Caco-2 (cell line): ENCODE measurements around the gene COPS3. TPM values are rescaled to one million over a fixed set of nuclear protein-coding genes. Genes with fewer than 3 reads are reported as not detected.
A peak's percentile ranks its signal among the peaks of the same experiment; 100 is the strongest.

Source experiments
- BruUV-seq: library from RNA; stranded (reverse); fragments of 400-500 nt; replicated peaks from 2 replicates; lab custom pipeline; 2021; lab: Mats Ljungman, UMichigan
- CTCF ChIA-PET: fragments of 300-600 bp; sonication (Branson Sonifier 250); formaldehyde crosslinking; loops from one replicate; lab custom pipeline; 2022; ENCODE audit warnings: antibody characterized with exemption; lab: Charles Lee
- POLR2A ChIA-PET: fragments of 300-600 bp; sonication (Branson Sonifier 250); formaldehyde crosslinking; loops from one replicate; lab custom pipeline; 2022; ENCODE audit warnings: antibody characterized with exemption; lab: Charles Lee
- DNase-seq, 2 experiments: peaks; one replicate each; pipeline versions ENCODE4 v3.0.0 to v3.0.0-alpha.2; 2020 to 2022
- H3K27me3 ChIP-seq: replicated peaks from 2 replicates; pipeline ENCODE4 v1.6.0; 2011; ENCODE audit warnings: low read length; ENCODE audit not compliant: control insufficient read depth, insufficient read depth
- H3K36me3 ChIP-seq: 2 replicates; pipeline ENCODE4 v1.5.1; 2011; ENCODE audit warnings: low read length; ENCODE audit not compliant: control insufficient read depth, insufficient read depth
- H3K4me1 ChIP-seq: fragments of 250-450 bp; sonication (Bioruptor Pico); 2 replicates; pipeline ENCODE4 v1.5.1; 2020; ENCODE audit warnings: mild to moderate bottlenecking
- H3K4me3 ChIP-seq: 2 replicates; pipeline ENCODE4 v1.5.1; 2011; ENCODE audit warnings: low read depth, mild to moderate bottlenecking, control low read depth, low read length
- H3K9me3 ChIP-seq: fragments of 250-450 bp; sonication (Bioruptor Pico); 2 replicates; pipeline ENCODE4 v1.5.1; 2020; ENCODE audit warnings: mild to moderate bottlenecking, moderate library complexity
- H3K27ac Mint-ChIP-seq: one replicate; pipeline ENCODE4 v1.8.0; 2022; ENCODE audit warnings: mixed read lengths; ENCODE audit not compliant: unreplicated experiment
- H3K27me3 Mint-ChIP-seq: one replicate; pipeline ENCODE4 v1.8.0; 2022; ENCODE audit warnings: mixed read lengths; ENCODE audit not compliant: insufficient read depth, unreplicated experiment
- H3K36me3 Mint-ChIP-seq: one replicate; pipeline ENCODE4 v1.8.0; 2022; ENCODE audit warnings: mild to moderate bottlenecking, mixed read lengths; ENCODE audit not compliant: insufficient read depth, unreplicated experiment
- H3K4me1 Mint-ChIP-seq: one replicate; pipeline ENCODE4 v1.8.0; 2022; ENCODE audit warnings: low read depth, mixed read lengths; ENCODE audit not compliant: unreplicated experiment
- H3K4me3 Mint-ChIP-seq: one replicate; pipeline ENCODE4 v1.8.0; 2022; ENCODE audit warnings: mild to moderate bottlenecking, moderate library complexity, mixed read lengths; ENCODE audit not compliant: unreplicated experiment
- H3K9me3 Mint-ChIP-seq: one replicate; pipeline ENCODE4 v1.8.0; 2022; ENCODE audit warnings: mixed read lengths; ENCODE audit not compliant: unreplicated experiment
- CTCF ChIP-seq, 2 experiments: fragments of 200-600 bp in 1 of 2; IDR thresholded peaks; 1 replicate in 1 of 2; 2 replicates in 1 of 2; pipeline versions ENCODE4 v1.5.1 to v1.8.0; 2011 to 2022; ENCODE audit warnings: antibody characterized with exemption in 1 of 2, control low read depth in 1 of 2, inconsistent platforms in 1 of 2, low read depth in 1 of 2, low read length in 1 of 2, mild to moderate bottlenecking in 1 of 2, moderate library complexity in 1 of 2; ENCODE audit not compliant: insufficient read depth in 1 of 2, severe bottlenecking in 1 of 2, unreplicated experiment in 1 of 2
- intact Hi-C: fragments of 100-400 bp; cut with micrococcal nuclease; formaldehyde crosslinking; loops from one replicate; pipeline ENCODE4 v1.10.0; 2022; ENCODE audit not compliant: unreplicated experiment
- total RNA-seq: library from RNA; stranded (reverse); gene quantifications from 2 replicates; pipeline ENCODE4 v1.2.3, GENCODE V29; 2022

COPS3 gene
- total RNA-seq, 1 experiment from 2014 or later, result 120 TPM

DNA sequence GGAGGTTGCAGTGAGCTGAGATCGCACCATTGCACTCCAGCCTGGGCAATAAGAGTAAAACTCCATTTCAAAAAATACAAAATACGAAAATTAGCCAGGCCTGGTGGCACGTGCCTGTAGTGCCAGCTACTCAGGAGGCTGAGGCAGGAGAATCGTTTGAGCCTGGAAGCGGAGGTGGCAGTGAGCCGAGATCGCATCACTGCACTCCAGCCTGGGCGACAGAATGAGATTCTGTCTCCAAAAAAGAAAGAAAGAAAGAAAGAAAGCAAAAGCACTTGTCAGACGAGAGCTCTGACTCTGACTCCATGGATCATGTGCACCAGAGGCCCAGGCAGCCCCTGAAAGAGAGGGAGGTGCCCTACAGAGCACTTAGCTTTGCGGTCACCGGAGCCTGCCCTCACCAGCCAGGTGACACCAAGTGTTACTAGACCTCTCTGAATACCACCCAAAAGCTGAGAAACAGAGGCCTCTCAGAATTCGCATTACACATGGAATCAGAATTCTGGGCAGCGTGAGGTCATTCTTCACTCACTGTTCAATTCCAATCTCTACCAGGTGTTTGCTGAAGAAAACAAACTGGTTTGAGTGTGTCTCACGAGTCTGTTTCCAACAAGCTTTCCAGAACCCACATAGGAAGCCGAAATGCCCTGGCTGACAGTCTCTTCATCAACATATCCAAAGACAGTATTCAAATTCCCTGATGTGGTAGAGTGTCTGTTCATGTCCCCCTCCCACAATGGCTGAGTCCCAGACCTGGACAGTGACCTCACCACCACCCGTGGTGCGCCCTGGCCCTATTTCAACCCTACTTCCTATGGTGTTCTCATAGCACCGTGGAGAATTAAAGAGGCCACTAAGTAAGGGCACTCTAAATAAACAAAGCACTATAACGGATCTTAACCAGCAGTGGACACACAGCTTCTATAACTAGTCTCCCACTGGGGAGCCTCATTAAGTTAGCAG is 45.6 kb downstream of the COPS3 start:
- TF ChIP-seq CTCF (IDR thresholded peaks at IDR 0.05; ENCODE audit: insufficient read depth in 1 of 2, low read depth in 1 of 2, low read length in 1 of 2, severe bottlenecking in 1 of 2, unreplicated experiment in 1 of 2), result no peak
- Histone ChIP-seq H3K4me3 (peak overlapping the region; percentile 85), H3K4me1 (peaks cover 33% of the 10 kb centered on the region), H3K27me3 (no peaks in the 10 kb centered on the region), H3K36me3 (peaks cover 2% of the 10 kb centered on the region; the same call in 1 of the 2 replicates), H3K9me3 (no peaks in the 10 kb centered on the region)
- Mint-ChIP-seq H3K36me3 (peaks cover 53% of the 10 kb centered on the region), H3K4me1 (peaks cover 28% of the 10 kb centered on the region), H3K27me3 (no peaks in the 10 kb centered on the region), H3K9me3 (no peaks in the 10 kb centered on the region), H3K4me3 (peak overlapping the region; percentile 88), H3K27ac (peak overlapping the region; percentile 100)
- ChIA-PET CTCF (no interaction called here), POLR2A (interaction anchor here (0.7 kb wide), 1 partner anchor 21 kb away, joined by 6 read pairs; no protein-coding TSS in a partner anchor)
- no peak for DNase-seq
- no TSS peak for BruUV-seq
- intact Hi-C loops, result loop anchor here (2.0 to 10.0 kb wide), 2 partner anchors 45 to 79 kb away; partner anchors contain the start of gene COPS3

DNA sequence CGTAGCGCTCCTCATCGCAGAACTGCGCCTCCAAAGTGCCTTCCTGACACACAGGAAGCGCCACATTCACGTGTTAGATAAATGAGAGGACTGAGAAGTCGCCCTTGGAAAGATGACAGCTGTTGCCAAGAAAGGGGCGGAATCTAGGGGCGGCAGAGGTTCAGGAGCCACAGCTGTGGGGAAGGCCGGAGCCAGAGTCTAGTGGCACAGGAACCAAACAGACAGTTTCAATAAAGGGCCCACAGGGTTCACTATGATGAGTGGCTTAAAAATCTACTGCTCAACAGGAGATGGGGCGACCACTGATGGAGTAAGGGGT is 48.8 kb downstream of the COPS3 start:
- peaks cover 28% of the 10 kb centered on the region for H3K4me1 Mint-ChIP-seq
- BruUV-seq, result no TSS peak
- H3K36me3 Mint-ChIP-seq, result peaks cover 73% of the 10 kb centered on the region
- peak overlapping the region; percentile 45 for H3K4me3 Mint-ChIP-seq
- intact Hi-C loops, result loop anchor here (10.0 kb wide), 1 partner anchor 83 kb away; no protein-coding TSS in a partner anchor
- peak overlapping the region; percentile 66 for H3K27ac Mint-ChIP-seq
- H3K4me3 ChIP-seq, result no peak overlapping the region
- H3K27me3 ChIP-seq, result no peaks in the 10 kb centered on the region
- no peak for TF ChIP-seq CTCF (IDR thresholded peaks at IDR 0.05; ENCODE audit: insufficient read depth in 1 of 2, low read depth in 1 of 2, low read length in 1 of 2, severe bottlenecking in 1 of 2, unreplicated experiment in 1 of 2)
- no peaks in the 10 kb centered on the region for H3K27me3 Mint-ChIP-seq
- no peaks in the 10 kb centered on the region for H3K9me3 Mint-ChIP-seq
- ChIA-PET POLR2A (no interaction called here), CTCF (no interaction called here)
- H3K4me1 ChIP-seq, result peaks cover 27% of the 10 kb centered on the region
- no peak for DNase-seq
- H3K9me3 ChIP-seq, result no peaks in the 10 kb centered on the region
- H3K36me3 ChIP-seq, result peaks cover 6% of the 10 kb centered on the region

GRCh38 chr17:17231621-17232302 is 49.3 kb downstream of the COPS3 start:
- Mint-ChIP-seq H3K36me3 (peaks cover 73% of the 10 kb centered on the region), H3K4me1 (peaks cover 28% of the 10 kb centered on the region), H3K27me3 (no peaks in the 10 kb centered on the region), H3K9me3 (no peaks in the 10 kb centered on the region), H3K4me3 (peak overlapping the region; percentile 45), H3K27ac (peak overlapping the region; percentile 66)
- peaks cover 6% of the 10 kb centered on the region for H3K36me3 ChIP-seq
- H3K4me1 ChIP-seq, result peaks cover 27% of the 10 kb centered on the region
- intact Hi-C loops, result loop anchor here (10.0 kb wide), 1 partner anchor 83 kb away; no protein-coding TSS in a partner anchor
- ChIA-PET CTCF (no interaction called here), POLR2A (interaction anchor here (0.6 kb wide), 1 partner anchor 953 kb away, joined by 7 read pairs; no protein-coding TSS in a partner anchor)
- no peak overlapping the region for H3K4me3 ChIP-seq
- no TSS peak for BruUV-seq
- no peaks in the 10 kb centered on the region for H3K27me3 ChIP-seq
- no peak for DNase-seq
- H3K9me3 ChIP-seq, result no peaks in the 10 kb centered on the region
- TF ChIP-seq CTCF (IDR thresholded peaks at IDR 0.05; ENCODE audit: insufficient read depth in 1 of 2, low read depth in 1 of 2, low read length in 1 of 2, severe bottlenecking in 1 of 2, unreplicated experiment in 1 of 2), result no peak
